ENCODE data around the gene UGT1A9. TPM values are rescaled to one million over a fixed set of nuclear protein-coding genes. Genes with fewer than 3 reads are reported as not detected.

The UGT1A9 gene
- polyA plus RNA-seq, 1 donor (not counting 4 experiments of a cell fraction or from before 2014, with no cell fraction given): not detected

DNA sequence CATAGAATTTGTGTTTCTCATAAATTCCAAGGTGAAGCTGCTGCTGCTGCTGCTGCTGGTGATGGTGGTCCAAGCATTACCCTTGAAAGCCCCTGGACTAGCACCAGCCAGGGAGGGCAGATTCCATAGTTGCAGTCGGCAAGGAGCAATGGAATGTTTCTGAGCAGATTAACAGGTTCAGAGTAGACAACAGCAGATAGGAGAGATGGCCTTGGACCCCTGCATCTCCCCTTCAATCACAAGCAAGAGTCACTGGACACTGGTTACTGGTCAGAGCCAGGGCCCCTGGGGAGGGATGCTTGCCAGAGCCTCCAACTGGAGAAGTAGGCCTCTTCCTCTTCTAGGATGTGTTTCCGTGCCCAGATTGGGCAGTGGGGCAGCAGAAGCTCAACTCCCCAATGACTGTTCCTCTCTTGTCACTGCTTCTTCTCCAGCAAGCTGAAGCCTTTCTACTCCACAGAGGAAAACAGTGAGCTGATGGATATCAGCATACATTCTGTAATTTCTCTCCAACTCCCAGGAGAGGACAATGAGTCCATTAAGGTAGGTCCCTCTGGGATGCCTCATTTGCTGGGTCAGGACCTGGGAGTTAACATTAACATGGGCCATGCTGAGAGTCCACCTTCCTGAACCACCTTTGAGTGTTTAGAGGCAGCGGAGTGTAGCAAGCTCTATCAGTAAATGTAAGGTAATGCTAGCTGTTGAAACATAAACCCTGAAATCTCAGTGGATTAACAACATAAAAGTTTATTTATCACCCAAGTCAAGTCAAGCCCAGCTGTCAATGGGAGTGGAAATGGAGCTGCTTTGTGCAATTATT lies 141.7 kb downstream of the UGT1A9 start:
- Histone ChIP-seq H3K27me3 (ENCODE audit: control insufficient read depth, extremely low read depth, insufficient read depth, low read length) (peaks cover 8% of the 10 kb centered on the region), H3K27ac (ENCODE audit: control insufficient read depth, insufficient read depth, low read length) (no peak overlapping the region), H3K9me1 (ENCODE audit: control insufficient read depth, extremely low read depth, insufficient read depth, low read length) (no peaks in the 10 kb centered on the region), H3K4me1 (ENCODE audit: control insufficient read depth, extremely low read depth, insufficient read depth, low read length) (no peaks in the 10 kb centered on the region), H3K9ac (ENCODE audit: control insufficient read depth, extremely low read depth, insufficient read depth, low read length) (no peak overlapping the region), H3K9me3 (ENCODE audit: control insufficient read depth, low read depth, low read length) (no peaks in the 10 kb centered on the region), H4K20me1 (ENCODE audit: control insufficient read depth, extremely low read depth, insufficient read depth, low read length) (no peaks in the 10 kb centered on the region), H3K4me3 (ENCODE audit: control insufficient read depth in 2 of 3, extremely low read depth in 1 of 3, insufficient read depth in 2 of 3, low read depth in 1 of 3, low read length in 3 of 3) (no peak overlapping the region), H3K36me3 (ENCODE audit: control insufficient read depth in 2 of 2, extremely low read depth in 1 of 2, insufficient read depth in 2 of 2, low read length in 2 of 2) (no peaks in the 10 kb centered on the region), H3K79me2 (ENCODE audit: control insufficient read depth, insufficient read depth, low read length) (no peaks in the 10 kb centered on the region), H2AFZ (ENCODE audit: control insufficient read depth, low read length) (no peak overlapping the region), H3K4me2 (ENCODE audit: control insufficient read depth, extremely low read depth, insufficient read depth, low read depth, low read length) (no peak overlapping the region)
- DNase-seq (ENCODE audit: low read depth, low spot score) (no peak), FAIRE-seq (no peak)
- dilution Hi-C loops (cut with MboI; ENCODE audit: extremely low pct_ligation_motif_present, low sequenced_read_pairs): no loop called here
- TF ChIP-seq, protein P1, sequence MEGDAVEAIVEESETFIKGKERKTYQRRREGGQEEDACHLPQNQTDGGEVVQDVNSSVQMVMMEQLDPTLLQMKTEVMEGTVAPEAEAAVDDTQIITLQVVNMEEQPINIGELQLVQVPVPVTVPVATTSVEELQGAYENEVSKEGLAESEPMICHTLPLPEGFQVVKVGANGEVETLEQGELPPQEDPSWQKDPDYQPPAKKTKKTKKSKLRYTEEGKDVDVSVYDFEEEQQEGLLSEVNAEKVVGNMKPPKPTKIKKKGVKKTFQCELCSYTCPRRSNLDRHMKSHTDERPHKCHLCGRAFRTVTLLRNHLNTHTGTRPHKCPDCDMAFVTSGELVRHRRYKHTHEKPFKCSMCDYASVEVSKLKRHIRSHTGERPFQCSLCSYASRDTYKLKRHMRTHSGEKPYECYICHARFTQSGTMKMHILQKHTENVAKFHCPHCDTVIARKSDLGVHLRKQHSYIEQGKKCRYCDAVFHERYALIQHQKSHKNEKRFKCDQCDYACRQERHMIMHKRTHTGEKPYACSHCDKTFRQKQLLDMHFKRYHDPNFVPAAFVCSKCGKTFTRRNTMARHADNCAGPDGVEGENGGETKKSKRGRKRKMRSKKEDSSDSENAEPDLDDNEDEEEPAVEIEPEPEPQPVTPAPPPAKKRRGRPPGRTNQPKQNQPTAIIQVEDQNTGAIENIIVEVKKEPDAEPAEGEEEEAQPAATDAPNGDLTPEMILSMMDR (optimal IDR thresholded peaks at IDR 0.05 in 1 of 3, IDR thresholded peaks at IDR 0.05 in 1 of 3, conservative IDR thresholded peaks at IDR 0.05 in 1 of 3; ENCODE audit: extremely low read depth in 1 of 3, insufficient read depth in 2 of 3, low read length in 3 of 3): no peak

DNA sequence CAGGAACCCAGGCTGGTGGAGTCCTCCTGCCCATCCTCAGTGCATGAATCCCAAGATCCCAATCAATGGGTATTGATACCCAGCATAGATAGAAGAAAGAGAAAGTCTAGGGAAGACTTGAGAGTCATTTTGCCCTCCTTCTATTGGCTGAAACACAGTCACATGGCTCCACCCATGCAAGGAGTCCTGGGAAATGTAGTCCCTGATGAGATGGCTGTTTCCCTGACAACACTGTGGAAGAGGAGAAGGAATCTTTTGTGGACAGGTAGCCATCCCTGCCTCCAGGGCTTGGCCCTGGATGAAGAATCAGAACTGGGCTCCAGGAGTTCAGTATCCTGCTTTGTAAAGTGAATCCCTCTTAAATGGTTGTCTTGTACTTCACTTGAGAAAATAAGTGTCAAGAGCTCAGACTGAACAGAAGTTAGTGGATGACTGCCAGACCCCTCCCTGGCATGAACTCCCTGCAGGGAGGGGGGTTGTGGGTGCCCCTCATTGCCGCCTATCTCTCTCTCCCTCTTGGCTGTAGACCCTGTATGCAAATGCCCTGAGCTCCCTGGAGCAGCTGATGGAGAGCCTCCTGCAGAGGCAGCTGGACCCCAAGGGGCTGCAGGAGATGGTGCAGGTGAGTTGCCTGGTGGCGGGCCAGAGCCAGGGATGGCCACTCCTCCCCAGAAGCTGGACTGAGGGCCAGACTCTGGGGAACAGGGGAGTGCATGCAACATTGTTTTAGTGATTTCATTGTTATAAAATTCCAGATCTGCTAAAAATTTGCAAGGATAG lies 142.5 kb downstream of the UGT1A9 start:
- H3K79me2 ChIP-seq (ENCODE audit: control insufficient read depth, insufficient read depth, low read length): no peaks in the 10 kb centered on the region
- TF ChIP-seq, protein P1 (optimal IDR thresholded peaks at IDR 0.05 in 1 of 3, IDR thresholded peaks at IDR 0.05 in 1 of 3, conservative IDR thresholded peaks at IDR 0.05 in 1 of 3; ENCODE audit: extremely low read depth in 1 of 3, insufficient read depth in 2 of 3, low read length in 3 of 3): no peak
- TF ChIP-seq EZH2 (IDR thresholded peaks at IDR 0.05; ENCODE audit: low read length): no peak
- peaks cover 8% of the 10 kb centered on the region for H3K27me3 ChIP-seq (ENCODE audit: control insufficient read depth, extremely low read depth, insufficient read depth, low read length)
- H3K4me3 ChIP-seq (ENCODE audit: control insufficient read depth in 2 of 3, extremely low read depth in 1 of 3, insufficient read depth in 2 of 3, low read depth in 1 of 3, low read length in 3 of 3): no peak overlapping the region
- FAIRE-seq (peak; percentile 23), DNase-seq (ENCODE audit: low read depth, low spot score) (no peak)
- no peak overlapping the region for H3K9ac ChIP-seq (ENCODE audit: control insufficient read depth, extremely low read depth, insufficient read depth, low read length)
- no peaks in the 10 kb centered on the region for H3K36me3 ChIP-seq (ENCODE audit: control insufficient read depth in 2 of 2, extremely low read depth in 1 of 2, insufficient read depth in 2 of 2, low read length in 2 of 2)
- no peaks in the 10 kb centered on the region for H3K9me1 ChIP-seq (ENCODE audit: control insufficient read depth, extremely low read depth, insufficient read depth, low read length)
- no peaks in the 10 kb centered on the region for H3K9me3 ChIP-seq (ENCODE audit: control insufficient read depth, low read depth, low read length)
- no peaks in the 10 kb centered on the region for H3K4me1 ChIP-seq (ENCODE audit: control insufficient read depth, extremely low read depth, insufficient read depth, low read length)
- dilution Hi-C loops (cut with MboI; ENCODE audit: extremely low pct_ligation_motif_present, low sequenced_read_pairs): no loop called here
- H2AFZ ChIP-seq (ENCODE audit: control insufficient read depth, low read length): no peak overlapping the region
- H3K27ac ChIP-seq (ENCODE audit: control insufficient read depth, insufficient read depth, low read length): no peak overlapping the region
- H4K20me1 ChIP-seq (ENCODE audit: control insufficient read depth, extremely low read depth, insufficient read depth, low read length): no peaks in the 10 kb centered on the region
- H3K4me2 ChIP-seq (ENCODE audit: control insufficient read depth, extremely low read depth, insufficient read depth, low read depth, low read length): no peak overlapping the region

All from keratinocyte (primary cell).